Measurements from ENCODE around the gene PTPN6. TPM values are rescaled to one million over a fixed set of nuclear protein-coding genes. Genes with fewer than 3 reads are reported as not detected.

PTPN6 gene
- total RNA-seq, 2 donors from 2014 or later: 3.7 to 7.5 TPM

- Histone ChIP-seq H3K9me3 (no peaks in the 10 kb centered on the region), H3K27ac (no peak overlapping the region), H3K4me3 (no peak overlapping the region), H3K27me3 (no peaks in the 10 kb centered on the region), H3K4me1 (no peaks in the 10 kb centered on the region), H3K36me3 (peaks cover 8% of the 10 kb centered on the region)
- no peak for DNase-seq (ENCODE audit: low spot score)
- no peak for TF ChIP-seq CTCF (IDR thresholded peaks at IDR 0.05)
Observed at GRCh38 chr12:6996040-6996441, 44.9 kb downstream of the PTPN6 start.

GRCh38 chr12:6998715-6999451, 47.7 kb downstream of the PTPN6 start:
- Histone ChIP-seq H3K4me3 (no peak overlapping the region), H3K36me3 (peaks cover 8% of the 10 kb centered on the region), H3K27ac (no peak overlapping the region), H3K27me3 (no peaks in the 10 kb centered on the region), H3K4me1 (no peaks in the 10 kb centered on the region), H3K9me3 (no peaks in the 10 kb centered on the region)
- no peak for DNase-seq (ENCODE audit: low spot score)
- TF ChIP-seq CTCF (IDR thresholded peaks at IDR 0.05): no peak

- Histone ChIP-seq H3K4me3 (no peak overlapping the region), H3K27ac (no peak overlapping the region), H3K36me3 (peaks cover 8% of the 10 kb centered on the region), H3K4me1 (no peaks in the 10 kb centered on the region), H3K27me3 (no peaks in the 10 kb centered on the region), H3K9me3 (no peaks in the 10 kb centered on the region)
- DNase-seq (ENCODE audit: low spot score): no peak
- TF ChIP-seq CTCF (IDR thresholded peaks at IDR 0.05): no peak
Observed at GRCh38 chr12:7001921-7002591, 50.9 kb downstream of the PTPN6 start.

- no peaks in the 10 kb centered on the region for H3K9me3 ChIP-seq
- no peaks in the 10 kb centered on the region for H3K4me1 ChIP-seq
- H3K4me3 ChIP-seq: no peak overlapping the region
- H3K27me3 ChIP-seq: no peaks in the 10 kb centered on the region
- TF ChIP-seq CTCF (IDR thresholded peaks at IDR 0.05): no peak
- DNase-seq (ENCODE audit: low spot score): no peak
- H3K36me3 ChIP-seq: no peaks in the 10 kb centered on the region
- no peak overlapping the region for H3K27ac ChIP-seq
Observed at GRCh38 chr12:7004287-7004803, 53.2 kb downstream of the PTPN6 start.

GRCh38 chr12:7004840-7005239, 53.7 kb downstream of the PTPN6 start:
- Histone ChIP-seq H3K27ac (no peak overlapping the region), H3K27me3 (no peaks in the 10 kb centered on the region), H3K4me3 (no peak overlapping the region), H3K36me3 (no peaks in the 10 kb centered on the region), H3K4me1 (no peaks in the 10 kb centered on the region), H3K9me3 (no peaks in the 10 kb centered on the region)
- no peak for DNase-seq (ENCODE audit: low spot score)
- TF ChIP-seq CTCF (IDR thresholded peaks at IDR 0.05): no peak

All from right atrium auricular region (tissue), 2 donors.